ENCODE data around the gene FAIM2.

DNA sequence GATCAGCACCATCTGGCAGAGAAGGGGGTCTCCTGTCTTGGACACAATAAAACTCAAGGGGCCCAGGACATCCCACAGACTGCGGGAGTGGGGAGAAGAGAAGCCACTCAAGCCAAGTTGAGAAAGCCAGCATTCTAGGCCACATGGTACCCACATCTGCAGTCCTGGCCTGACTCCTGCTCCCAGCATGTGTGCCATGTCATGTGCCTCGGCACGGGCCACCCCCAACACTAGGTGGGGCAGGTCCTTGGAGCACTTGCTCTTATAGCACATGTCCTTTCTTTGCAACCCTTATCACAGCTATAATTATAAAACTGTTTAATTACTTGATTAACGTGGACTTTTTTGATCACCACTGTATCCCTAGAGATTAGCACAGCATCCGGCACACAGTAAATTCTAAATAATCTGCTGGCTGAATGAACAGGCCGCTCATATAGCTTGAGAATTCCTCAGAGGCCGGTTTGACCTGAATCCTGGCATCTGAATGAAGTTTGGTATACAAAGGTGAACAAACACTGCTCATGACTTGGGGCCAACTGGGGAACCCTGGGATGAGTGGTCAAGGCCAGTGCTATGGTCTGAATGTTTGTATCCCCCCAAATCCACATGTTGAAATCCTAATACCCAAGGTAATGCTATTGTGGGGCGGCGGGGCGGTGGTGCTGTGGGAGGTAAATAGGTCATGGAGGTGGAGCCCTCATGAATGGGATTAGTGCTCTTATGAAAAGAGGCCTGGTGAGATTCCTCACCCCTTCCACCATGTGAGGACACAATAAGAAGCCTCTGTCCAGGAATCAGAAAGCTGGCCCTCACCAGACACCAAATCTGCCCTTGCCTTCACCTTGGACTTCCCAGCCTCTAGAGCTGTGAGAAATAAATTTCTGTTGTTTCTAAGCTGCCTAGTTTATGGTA, 82.1 kb downstream of the FAIM2 start:
- TF ChIP-seq FOXM1 (IDR thresholded peaks at IDR 0.05; ENCODE audit: borderline replicate concordance) (no peak), BHLHE40 (IDR thresholded peaks at IDR 0.05; ENCODE audit: borderline replicate concordance) (no peak), SP1 (IDR thresholded peaks at IDR 0.05) (no peak), FOXK2 (IDR thresholded peaks at IDR 0.05) (no peak), PKNOX1 (IDR thresholded peaks at IDR 0.05) (no peak), ELF4 (IDR thresholded peaks at IDR 0.05) (no peak), HDGF (IDR thresholded peaks at IDR 0.05; ENCODE audit: borderline replicate concordance) (no peak), TARDBP (IDR thresholded peaks at IDR 0.05) (no peak), SUZ12 (IDR thresholded peaks at IDR 0.05) (no peak)

Data from HEK293T (cell line).